ENCODE data around the gene MCF2L2.
"Not testable (repeated sequence)": the region's sequence is repeated elsewhere in the genome, so short reads cannot be mapped to it uniquely, and the experiment has no call there.

MCF2L2 gene

DNA sequence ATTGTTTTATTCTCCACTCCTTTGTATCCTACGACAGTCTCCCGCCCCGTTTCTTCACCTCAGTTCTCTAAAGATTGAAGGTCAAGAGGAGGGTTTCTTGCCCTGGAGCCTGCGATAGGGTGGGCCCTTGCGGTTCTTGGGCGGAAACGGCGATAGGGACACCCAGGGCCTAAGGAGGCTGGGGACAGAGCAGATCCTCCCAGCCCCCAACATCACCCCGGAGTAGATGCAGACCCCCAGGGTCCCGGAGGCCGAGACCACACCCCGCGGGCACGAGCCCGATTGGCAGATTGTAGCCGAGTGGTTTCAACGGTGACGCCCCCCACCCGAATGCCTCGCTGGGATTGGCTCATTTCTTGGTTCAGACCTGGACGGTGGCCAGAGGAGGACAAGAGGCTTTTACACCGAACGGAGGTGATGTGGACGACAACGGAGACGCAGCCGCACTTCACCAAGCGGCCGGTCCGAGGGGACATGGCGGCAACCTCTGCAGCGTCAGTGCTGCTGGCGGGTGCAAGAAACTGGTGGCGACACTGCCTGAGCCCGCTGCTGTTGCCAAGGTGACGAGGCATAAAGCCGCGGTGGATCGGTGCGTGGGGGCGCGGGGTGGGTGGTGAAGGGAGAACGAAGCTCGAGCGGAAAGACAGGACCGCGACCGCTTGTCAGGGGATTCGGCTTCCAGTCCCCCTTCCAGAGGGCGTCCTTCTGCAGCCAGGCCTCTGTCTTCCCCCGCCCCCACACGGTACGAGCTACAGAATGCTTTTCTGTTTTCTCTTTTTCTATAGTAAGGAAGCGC lies 19.0 kb upstream of the MCF2L2 start:
- no peaks in the 10 kb centered on the region for H3K4me1 ChIP-seq
- H3K27me3 ChIP-seq = no peaks in the 10 kb centered on the region
- TF ChIP-seq, protein P1, sequence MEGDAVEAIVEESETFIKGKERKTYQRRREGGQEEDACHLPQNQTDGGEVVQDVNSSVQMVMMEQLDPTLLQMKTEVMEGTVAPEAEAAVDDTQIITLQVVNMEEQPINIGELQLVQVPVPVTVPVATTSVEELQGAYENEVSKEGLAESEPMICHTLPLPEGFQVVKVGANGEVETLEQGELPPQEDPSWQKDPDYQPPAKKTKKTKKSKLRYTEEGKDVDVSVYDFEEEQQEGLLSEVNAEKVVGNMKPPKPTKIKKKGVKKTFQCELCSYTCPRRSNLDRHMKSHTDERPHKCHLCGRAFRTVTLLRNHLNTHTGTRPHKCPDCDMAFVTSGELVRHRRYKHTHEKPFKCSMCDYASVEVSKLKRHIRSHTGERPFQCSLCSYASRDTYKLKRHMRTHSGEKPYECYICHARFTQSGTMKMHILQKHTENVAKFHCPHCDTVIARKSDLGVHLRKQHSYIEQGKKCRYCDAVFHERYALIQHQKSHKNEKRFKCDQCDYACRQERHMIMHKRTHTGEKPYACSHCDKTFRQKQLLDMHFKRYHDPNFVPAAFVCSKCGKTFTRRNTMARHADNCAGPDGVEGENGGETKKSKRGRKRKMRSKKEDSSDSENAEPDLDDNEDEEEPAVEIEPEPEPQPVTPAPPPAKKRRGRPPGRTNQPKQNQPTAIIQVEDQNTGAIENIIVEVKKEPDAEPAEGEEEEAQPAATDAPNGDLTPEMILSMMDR (IDR thresholded peaks at IDR 0.05; ENCODE audit: low read depth, low read length) = no peak
- no peaks in the 10 kb centered on the region for H3K36me3 ChIP-seq
- H3K4me3 ChIP-seq (ENCODE audit: low read depth, low read length) = peak overlapping the region; percentile 79
- DNase-seq = peak; percentile 97
- H3K9me3 ChIP-seq = no peaks in the 10 kb centered on the region

- Histone ChIP-seq H3K27me3 (no peaks in the 10 kb centered on the region), H3K4me1 (no peaks in the 10 kb centered on the region), H3K9me3 (no peaks in the 10 kb centered on the region), H3K4me3 (ENCODE audit: low read depth, low read length) (peak overlapping the region; percentile 79), H3K36me3 (no peaks in the 10 kb centered on the region)
- TF ChIP-seq, protein P1 (IDR thresholded peaks at IDR 0.05; ENCODE audit: low read depth, low read length) = no peak
- no peak for DNase-seq
Measured at GRCh38 chr3:183446838-183447205, 18.4 kb upstream of the MCF2L2 start.

DNA sequence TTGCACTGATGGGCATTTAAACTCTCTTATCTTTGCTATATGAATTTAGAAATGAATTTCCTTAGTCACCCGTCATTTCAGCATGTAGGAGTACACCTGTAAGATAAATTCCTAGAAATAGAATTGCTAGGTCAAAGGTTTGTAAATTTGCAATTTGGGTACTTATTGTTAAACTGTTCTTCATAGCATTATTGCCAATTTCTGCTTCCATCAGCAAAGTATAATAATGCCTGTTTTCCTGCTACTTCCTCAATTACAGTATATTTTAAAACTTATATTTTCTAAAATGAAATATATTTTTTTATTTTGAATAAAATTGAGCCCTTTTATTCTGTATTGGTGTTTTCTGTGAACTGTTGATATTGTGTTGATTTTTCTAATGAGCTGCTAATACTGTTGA lies 16.3 kb upstream of the MCF2L2 start:
- no peaks in the 10 kb centered on the region for H3K36me3 ChIP-seq
- DNase-seq = no peak
- H3K27me3 ChIP-seq = no peaks in the 10 kb centered on the region
- H3K9me3 ChIP-seq = no peaks in the 10 kb centered on the region
- no peak overlapping the region for H3K4me3 ChIP-seq (ENCODE audit: low read depth, low read length)
- TF ChIP-seq, protein P1 (IDR thresholded peaks at IDR 0.05; ENCODE audit: low read depth, low read length) = no peak
- H3K4me1 ChIP-seq = no peaks in the 10 kb centered on the region

- H3K9me3 ChIP-seq = no peaks in the 10 kb centered on the region
- H3K4me3 ChIP-seq (ENCODE audit: low read depth, low read length) = no peak overlapping the region
- no peaks in the 10 kb centered on the region for H3K27me3 ChIP-seq
- no peak for DNase-seq
- H3K4me1 ChIP-seq = peaks cover 8% of the 10 kb centered on the region
- TF ChIP-seq, protein P1 (IDR thresholded peaks at IDR 0.05; ENCODE audit: low read depth, low read length) = no peak
- H3K36me3 ChIP-seq = no peaks in the 10 kb centered on the region
Measured at GRCh38 chr3:183443395-183444385, 15.3 kb upstream of the MCF2L2 start.

- H3K4me1 ChIP-seq = peaks cover 14% of the 10 kb centered on the region
- no peak overlapping the region for H3K4me3 ChIP-seq (ENCODE audit: low read depth, low read length)
- H3K36me3 ChIP-seq = no peaks in the 10 kb centered on the region
- no peaks in the 10 kb centered on the region for H3K9me3 ChIP-seq
- H3K27me3 ChIP-seq = no peaks in the 10 kb centered on the region
- no peak for DNase-seq
- TF ChIP-seq, protein P1 (IDR thresholded peaks at IDR 0.05; ENCODE audit: low read depth, low read length) = no peak
Measured at GRCh38 chr3:183442994-183443393, 14.6 kb upstream of the MCF2L2 start.

DNA sequence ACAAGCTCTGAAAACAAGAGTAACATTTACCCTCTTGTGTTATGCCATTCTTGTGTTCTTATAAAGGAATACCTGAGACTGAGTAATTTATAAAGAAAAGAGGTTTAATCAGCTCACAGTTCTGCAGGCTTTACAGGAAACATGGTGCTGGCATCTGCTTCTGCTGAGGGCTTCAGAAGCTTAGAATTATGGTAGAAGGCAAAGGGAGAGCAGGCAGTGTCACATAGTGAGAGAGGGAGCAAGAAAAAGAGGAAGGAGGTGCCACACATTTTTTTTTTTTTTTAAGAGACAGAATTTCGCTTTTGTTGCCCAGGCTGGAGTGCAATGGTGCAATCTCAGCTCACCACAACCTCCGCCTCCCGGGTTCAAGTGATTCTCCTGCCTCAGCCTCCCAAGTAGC lies 12.1 kb upstream of the MCF2L2 start:
- not testable (repeated sequence) for H3K27me3 ChIP-seq; DNase-seq; H3K9me3 ChIP-seq; H3K36me3 ChIP-seq; H3K4me3 ChIP-seq (ENCODE audit: low read depth, low read length)
- H3K4me1 ChIP-seq = peaks cover 14% of the 10 kb centered on the region

Data from BE2C (cell line).